Neural progenitor cell (in vitro differentiated cells): ENCODE data around the gene PRKCA. TPM values are rescaled to one million over a fixed set of nuclear protein-coding genes. Genes with fewer than 3 reads are reported as not detected.

ENCODE experiments used
- DNase-seq: peaks from one replicate; pipeline ENCODE4 v3.0.0-alpha.2; 2016; ENCODE audit warnings: low spot score
- H2AFZ ChIP-seq: fragments of 200-600 bp; sonication (generic); replicated peaks from 2 replicates; pipeline ENCODE4 v1.6.1; 2016; ENCODE audit warnings: antibody characterized with exemption
- H3F3A ChIP-seq: fragments of 200-600 bp; sonication (generic); 2 replicates; pipeline ENCODE4 v1.6.1; 2016; ENCODE audit warnings: antibody characterized with exemption, low read depth
- H3K27ac ChIP-seq: fragments of 200-600 bp; sonication (generic); 2 replicates; pipeline ENCODE4 v1.5.1; 2016; ENCODE audit warnings: mild to moderate bottlenecking
- H3K27me3 ChIP-seq: fragments of 200-600 bp; sonication (generic); 2 replicates; pipeline ENCODE4 v1.6.1; 2016; ENCODE audit warnings: mild to moderate bottlenecking, moderate library complexity
- H3K36me3 ChIP-seq: fragments of 200-600 bp; sonication (generic); 2 replicates; pipeline ENCODE4 v1.5.1; 2016
- H3K4me1 ChIP-seq: fragments of 200-600 bp; sonication (generic); 2 replicates; pipeline ENCODE4 v1.6.1; 2016; ENCODE audit warnings: mixed run types
- H3K4me2 ChIP-seq: fragments of 200-600 bp; sonication (generic); 2 replicates; pipeline ENCODE4 v1.6.1; 2016
- H3K4me3 ChIP-seq: fragments of 200-600 bp; sonication (generic); 2 replicates; pipeline ENCODE4 v1.5.1; 2016
- H3K79me2 ChIP-seq: fragments of 200-600 bp; sonication (generic); 2 replicates; pipeline ENCODE4 v1.6.1; 2016; ENCODE audit warnings: low read depth
- H3K9ac ChIP-seq: fragments of 200-600 bp; sonication (generic); 2 replicates; pipeline ENCODE4 v1.6.1; 2016
- H3K9me3 ChIP-seq: fragments of 200-600 bp; sonication (generic); 2 replicates; pipeline ENCODE4 v1.5.1; 2016; ENCODE audit warnings: low read depth
- H4K20me1 ChIP-seq: fragments of 200-600 bp; sonication (generic); 2 replicates; pipeline ENCODE4 v1.6.1; 2016; ENCODE audit warnings: low read depth
- H3K27ac Mint-ChIP-seq: 3 replicates; pipeline ENCODE4 v1.8.0; 2021; ENCODE audit warnings: mixed read lengths
- H3K27me3 Mint-ChIP-seq: 2 replicates; pipeline ENCODE4 v1.8.0; 2022; ENCODE audit warnings: low read depth, mild to moderate bottlenecking, inconsistent platforms, moderate library complexity, mixed read lengths; ENCODE audit not compliant: insufficient read depth
- H3K36me3 Mint-ChIP-seq: 3 replicates; pipeline ENCODE4 v1.8.0; 2021; ENCODE audit warnings: mixed read lengths
- H3K4me1 Mint-ChIP-seq: 3 replicates; pipeline ENCODE4 v1.8.0; 2021; ENCODE audit warnings: mixed read lengths
- H3K4me3 Mint-ChIP-seq: 3 replicates; pipeline ENCODE4 v1.8.0; 2021; ENCODE audit warnings: mild to moderate bottlenecking, moderate library complexity, mixed read lengths
- H3K9me3 Mint-ChIP-seq: 3 replicates; pipeline ENCODE4 v1.8.0; 2020; ENCODE audit warnings: mixed read lengths
- EZH2 ChIP-seq: fragments of 200-600 bp; sonication (generic); IDR thresholded peaks from 2 replicates; pipeline ENCODE4 v1.6.1; 2017; ENCODE audit warnings: antibody characterized with exemption, mild to moderate bottlenecking, moderate library complexity
- EZH2phosphoT487 ChIP-seq: fragments of 200-600 bp; sonication (generic); IDR thresholded peaks from 2 replicates; pipeline ENCODE4 v1.6.1; 2017; ENCODE audit warnings: antibody characterized with exemption
- total RNA-seq: library from RNA; depleted of rRNA; stranded (reverse); fragments of >200 nt; gene quantifications from 2 replicates; pipeline ENCODE4 v1.2.3, GENCODE V29; 2015; ENCODE audit warnings: low replicate concordance
- TF ChIP-seq, protein P1 (sequence below): fragments of 200-600 bp; sonication (generic); IDR thresholded peaks from 2 replicates; pipeline ENCODE4 v1.5.1; 2017; ENCODE audit warnings: antibody characterized with exemption, mild to moderate bottlenecking

PRKCA gene
- total RNA-seq, 1 donor from 2014 or later = 2.1 TPM

DNA sequence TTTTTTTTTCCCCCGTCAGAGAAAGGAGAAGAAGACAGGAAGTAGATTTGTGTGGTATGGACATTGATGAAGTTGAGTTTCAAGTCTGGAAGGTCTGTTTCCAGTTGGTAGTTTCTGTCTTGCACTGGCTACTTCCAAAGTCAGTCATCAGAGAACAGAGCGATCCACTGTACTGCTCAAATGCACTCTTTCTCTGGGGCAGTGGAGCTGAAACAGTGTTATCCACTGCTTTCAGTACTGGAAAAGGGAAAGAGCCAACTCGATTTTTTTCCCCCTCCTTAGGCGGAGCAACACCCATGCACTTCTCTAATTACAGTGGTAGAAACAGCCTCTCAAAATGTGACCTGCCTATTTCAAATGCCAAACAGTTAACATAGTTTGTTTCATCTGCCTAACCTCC, 7.4 kb downstream of the PRKCA start:
- no peak overlapping the region for H3K4me2 ChIP-seq
- H3K9ac ChIP-seq = no peak overlapping the region
- H3K4me3 ChIP-seq = no peak overlapping the region
- DNase-seq = no peak
- H2AFZ ChIP-seq = no peak overlapping the region
- Mint-ChIP-seq H3K9me3 (no peaks in the 10 kb centered on the region), H3K4me1 (peaks cover 28% of the 10 kb centered on the region), H3K4me3 (no peak overlapping the region), H3K27me3 (no peaks in the 10 kb centered on the region), H3K27ac (no peak overlapping the region), H3K36me3 (peaks cover 30% of the 10 kb centered on the region)
- H3K79me2 ChIP-seq = no peaks in the 10 kb centered on the region
- H3K27ac ChIP-seq = no peak overlapping the region
- TF ChIP-seq, protein P1, sequence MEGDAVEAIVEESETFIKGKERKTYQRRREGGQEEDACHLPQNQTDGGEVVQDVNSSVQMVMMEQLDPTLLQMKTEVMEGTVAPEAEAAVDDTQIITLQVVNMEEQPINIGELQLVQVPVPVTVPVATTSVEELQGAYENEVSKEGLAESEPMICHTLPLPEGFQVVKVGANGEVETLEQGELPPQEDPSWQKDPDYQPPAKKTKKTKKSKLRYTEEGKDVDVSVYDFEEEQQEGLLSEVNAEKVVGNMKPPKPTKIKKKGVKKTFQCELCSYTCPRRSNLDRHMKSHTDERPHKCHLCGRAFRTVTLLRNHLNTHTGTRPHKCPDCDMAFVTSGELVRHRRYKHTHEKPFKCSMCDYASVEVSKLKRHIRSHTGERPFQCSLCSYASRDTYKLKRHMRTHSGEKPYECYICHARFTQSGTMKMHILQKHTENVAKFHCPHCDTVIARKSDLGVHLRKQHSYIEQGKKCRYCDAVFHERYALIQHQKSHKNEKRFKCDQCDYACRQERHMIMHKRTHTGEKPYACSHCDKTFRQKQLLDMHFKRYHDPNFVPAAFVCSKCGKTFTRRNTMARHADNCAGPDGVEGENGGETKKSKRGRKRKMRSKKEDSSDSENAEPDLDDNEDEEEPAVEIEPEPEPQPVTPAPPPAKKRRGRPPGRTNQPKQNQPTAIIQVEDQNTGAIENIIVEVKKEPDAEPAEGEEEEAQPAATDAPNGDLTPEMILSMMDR = no peak
- TF ChIP-seq EZH2 (no peak), EZH2phosphoT487 (no peak)
- peaks cover 5% of the 10 kb centered on the region for H4K20me1 ChIP-seq
- H3K4me1 ChIP-seq = peaks cover 19% of the 10 kb centered on the region
- no peaks in the 10 kb centered on the region for H3K36me3 ChIP-seq
- H3F3A ChIP-seq = peaks cover 9% of the 10 kb centered on the region
- no peaks in the 10 kb centered on the region for H3K9me3 ChIP-seq
- peaks cover 28% of the 10 kb centered on the region for H3K27me3 ChIP-seq

DNA sequence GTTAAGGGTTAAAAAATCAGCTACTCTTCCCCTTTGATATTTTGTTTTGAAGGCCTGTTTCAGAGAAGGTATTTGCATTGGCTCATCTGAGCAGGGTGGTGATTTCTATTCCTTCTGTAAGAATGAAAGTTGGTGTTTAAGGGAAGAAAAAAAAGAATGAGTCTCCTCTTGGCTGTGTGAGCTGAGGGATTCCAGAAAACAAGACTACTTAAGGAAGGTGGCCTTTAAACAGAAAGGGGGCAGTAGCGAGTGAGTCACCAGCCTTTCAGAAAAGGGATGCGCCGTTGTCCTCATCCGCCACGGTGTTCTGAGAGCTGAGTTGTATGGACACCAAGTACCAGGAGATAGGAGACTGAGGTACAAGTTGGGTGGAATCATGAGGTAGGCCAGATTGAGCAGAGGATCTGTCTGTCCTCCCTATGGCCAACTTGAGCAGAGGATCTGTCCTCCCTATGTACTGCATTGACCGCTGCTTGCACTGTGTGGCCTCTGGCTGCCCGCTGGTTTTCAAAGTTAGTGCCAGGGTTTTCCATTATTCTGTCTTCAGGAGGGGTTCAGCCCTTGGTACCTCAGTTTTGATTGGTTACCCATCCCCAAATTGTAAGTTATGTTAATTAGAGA, 8.2 kb downstream of the PRKCA start:
- H3K36me3 ChIP-seq = no peaks in the 10 kb centered on the region
- no peak overlapping the region for H2AFZ ChIP-seq
- H3K9me3 Mint-ChIP-seq = no peaks in the 10 kb centered on the region
- H3K4me1 ChIP-seq = peaks cover 12% of the 10 kb centered on the region
- H4K20me1 ChIP-seq = no peaks in the 10 kb centered on the region
- no peaks in the 10 kb centered on the region for H3K9me3 ChIP-seq
- no peaks in the 10 kb centered on the region for H3K79me2 ChIP-seq
- no peaks in the 10 kb centered on the region for H3K27me3 Mint-ChIP-seq
- DNase-seq = peak; percentile 13
- peaks cover 20% of the 10 kb centered on the region for H3K27me3 ChIP-seq
- no peak overlapping the region for H3K9ac ChIP-seq
- no peak overlapping the region for H3K4me2 ChIP-seq
- no peak overlapping the region for H3K27ac Mint-ChIP-seq
- no peak overlapping the region for H3K27ac ChIP-seq
- no peak overlapping the region for H3K4me3 ChIP-seq
- TF ChIP-seq, protein P1 = peak; percentile 36
- TF ChIP-seq EZH2 (no peak), EZH2phosphoT487 (no peak)
- H3F3A ChIP-seq = peaks cover under 1% of the 10 kb centered on the region
- no peak overlapping the region for H3K4me3 Mint-ChIP-seq
- H3K36me3 Mint-ChIP-seq = peaks cover 30% of the 10 kb centered on the region
- peaks cover 19% of the 10 kb centered on the region for H3K4me1 Mint-ChIP-seq

DNA sequence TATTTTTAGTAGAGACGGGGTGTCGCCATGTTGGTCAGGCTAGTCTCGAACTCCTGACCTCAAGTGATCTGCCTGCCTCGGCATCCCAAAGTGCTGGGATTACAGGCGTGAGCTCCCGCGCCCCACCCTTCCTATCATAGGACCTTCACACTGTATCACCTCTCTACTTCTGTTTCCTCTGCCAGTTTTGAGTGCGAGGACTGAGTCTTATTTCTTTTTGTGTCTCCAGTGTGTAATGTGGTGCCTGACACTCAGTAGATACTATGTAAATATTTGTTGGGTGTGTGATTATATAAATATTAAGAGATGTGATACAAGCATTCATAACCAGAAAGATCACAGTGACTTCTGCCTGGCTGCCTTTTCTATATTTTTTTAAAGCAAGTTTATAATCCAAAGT, 10.5 kb downstream of the PRKCA start:
- Mint-ChIP-seq H3K4me3 (no peak overlapping the region), H3K36me3 (peaks cover 28% of the 10 kb centered on the region), H3K4me1 (peaks cover 8% of the 10 kb centered on the region), H3K27ac (no peak overlapping the region), H3K9me3 (no peaks in the 10 kb centered on the region), H3K27me3 (no peaks in the 10 kb centered on the region)
- H3K4me1 ChIP-seq = peaks cover 12% of the 10 kb centered on the region
- no peaks in the 10 kb centered on the region for H3K9me3 ChIP-seq
- no peaks in the 10 kb centered on the region for H4K20me1 ChIP-seq
- TF ChIP-seq, protein P1 = no peak
- no peak for TF ChIP-seq EZH2phosphoT487
- no peak for TF ChIP-seq EZH2
- H2AFZ ChIP-seq = no peak overlapping the region
- no peaks in the 10 kb centered on the region for H3K36me3 ChIP-seq
- no peak overlapping the region for H3K4me2 ChIP-seq
- no peaks in the 10 kb centered on the region for H3F3A ChIP-seq
- H3K27ac ChIP-seq = no peak overlapping the region
- no peaks in the 10 kb centered on the region for H3K79me2 ChIP-seq
- no peak overlapping the region for H3K9ac ChIP-seq
- H3K27me3 ChIP-seq = peaks cover under 1% of the 10 kb centered on the region
- no peak overlapping the region for H3K4me3 ChIP-seq
- DNase-seq = no peak
